AG09309 (cell line): Measurements from ENCODE around the gene LRRC61.
A peak's percentile ranks its signal among the peaks of the same experiment; 100 is the strongest.

Experiments used
- DNase-seq: peaks from one replicate; pipeline ENCODE4 v3.0.0-alpha.2; 2010; ENCODE audit warnings: low read depth
- H3K4me3 ChIP-seq: 2 replicates; pipeline ENCODE4 v1.5.1; 2011; ENCODE audit warnings: mild to moderate bottlenecking, low read depth, low read length, moderate library complexity; ENCODE audit not compliant: control insufficient read depth
- CTCF ChIP-seq: IDR thresholded peaks from 2 replicates; pipeline ENCODE4 v1.5.1; 2011; ENCODE audit warnings: mild to moderate bottlenecking, low read depth, low read length, inconsistent platforms; ENCODE audit not compliant: insufficient read depth, control insufficient read depth; ENCODE audit errors: missing control alignments

The LRRC61 gene

GRCh38 chr7:150344299-150344698, 21.1 kb downstream of the LRRC61 start:
- DNase-seq, result no peak
- H3K4me3 ChIP-seq, result no peak overlapping the region
- no peak for TF ChIP-seq CTCF

GRCh38 chr7:150345012-150345411, 21.9 kb downstream of the LRRC61 start:
- H3K4me3 ChIP-seq, result no peak overlapping the region
- no peak for DNase-seq
- no peak for TF ChIP-seq CTCF

- no peak for TF ChIP-seq CTCF
- DNase-seq, result no peak
- H3K4me3 ChIP-seq, result no peak overlapping the region
Measured at GRCh38 chr7:150346922-150347321, 23.8 kb downstream of the LRRC61 start.

DNA sequence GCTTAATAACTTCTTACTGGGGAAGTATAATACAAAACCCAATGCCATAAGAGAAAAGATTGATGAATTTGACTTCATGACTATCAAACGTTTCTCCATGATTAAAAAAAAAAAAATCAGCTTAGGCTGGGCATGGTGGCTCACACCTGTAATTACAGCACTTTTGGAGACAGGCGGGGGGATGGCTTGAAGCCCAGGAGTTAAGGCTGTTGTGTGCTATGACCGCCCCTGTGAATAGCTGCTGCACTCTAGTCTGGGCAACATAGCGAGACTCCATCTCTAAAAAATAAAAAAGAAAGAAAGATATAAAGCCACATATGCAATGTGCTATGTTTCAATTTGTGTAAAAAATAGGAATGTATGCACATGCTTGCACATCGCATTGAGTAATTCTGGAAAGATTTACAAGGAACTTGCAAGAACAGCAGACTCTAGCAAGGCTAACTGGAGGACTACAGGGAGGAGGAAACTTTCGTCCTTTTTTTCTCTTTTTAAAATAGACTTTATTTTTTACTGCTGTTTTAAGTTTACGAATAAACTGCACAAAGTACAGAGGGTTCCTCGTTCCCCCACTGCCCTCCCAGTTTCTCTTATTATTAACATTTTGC, 28.5 kb downstream of the LRRC61 start:
- no peak overlapping the region for H3K4me3 ChIP-seq
- TF ChIP-seq CTCF, result no peak

DNA sequence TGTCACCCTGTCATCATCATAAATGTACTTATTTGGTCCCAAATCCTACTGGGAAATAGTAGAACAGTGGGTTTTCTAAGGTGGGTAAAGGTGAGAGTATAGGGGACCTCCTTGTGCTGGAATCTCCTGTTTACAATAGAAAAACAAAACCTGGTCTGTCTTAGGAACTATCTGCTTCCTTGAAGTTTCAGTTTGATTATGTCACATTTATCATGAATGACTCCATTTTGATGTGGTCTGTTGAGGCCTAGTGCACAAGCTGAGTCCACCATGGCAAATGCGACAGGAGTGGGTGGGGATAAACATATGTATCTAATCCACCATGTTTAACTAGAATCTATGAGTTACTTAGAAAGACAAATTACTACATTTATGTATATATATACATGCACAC, 32.5 kb downstream of the LRRC61 start:
- TF ChIP-seq CTCF, result no peak
- H3K4me3 ChIP-seq, result no peak overlapping the region
- no peak for DNase-seq

More for the DNA sequence above, 28.5 kb downstream of the LRRC61 start:
- no peak for DNase-seq

GRCh38 chr7:150356265-150356897, 33.2 kb downstream of the LRRC61 start:
- DNase-seq, result no peak
- H3K4me3 ChIP-seq, result no peak overlapping the region
- TF ChIP-seq CTCF, result peak; percentile 78
